GM19025 (cell line): ENCODE results near the gene EBF4.
A peak's percentile ranks its signal among the peaks of the same experiment; 100 is the strongest.

Source experiments
- ATAC-seq: cut with Tn5 transposase; IDR thresholded peaks from one replicate; pipeline ENCODE4 v1.9.1; 2021; ENCODE audit warnings: mild to moderate bottlenecking, low read depth, moderate library complexity; ENCODE audit not compliant: unreplicated experiment

Gene EBF4

GRCh38 chr20:2692036-2692885 is at the start of gene EBF4:
Gene EBF4, plus strand, starts transcription at chr20:2692780. Its CDS starts 866 bp downstream, at chr20:2693646.
- ATAC-seq: no peak

GRCh38 chr20:2643708-2644107 is 48.9 kb upstream of the EBF4 start:
- no peak for ATAC-seq

- peak; percentile 84 for ATAC-seq
Measured at GRCh38 chr20:2651772-2652723, 40.5 kb upstream of the EBF4 start, which contains the start of gene NOP56. Gene NOP56, plus strand, starts transcription at chr20:2652632. Its CDS starts 29 bp downstream, at chr20:2652661.

GRCh38 chr20:2652724-2653555 is 39.6 kb upstream of the EBF4 start:
- ATAC-seq: peak; percentile 40

- no peak for ATAC-seq
Measured at GRCh38 chr20:2653556-2654383, 38.8 kb upstream of the EBF4 start.

GRCh38 chr20:2654384-2654822 is 38.2 kb upstream of the EBF4 start:
- no peak for ATAC-seq

GRCh38 chr20:2654831-2655230 is 37.7 kb upstream of the EBF4 start:
- no peak for ATAC-seq

GRCh38 chr20:2655331-2656116 is 37.1 kb upstream of the EBF4 start:
- ATAC-seq: no peak

- no peak for ATAC-seq
Measured at GRCh38 chr20:2656471-2657117, 36.0 kb upstream of the EBF4 start.

- ATAC-seq: no peak
Measured at GRCh38 chr20:2657241-2657640, 35.3 kb upstream of the EBF4 start.

- no peak for ATAC-seq
Measured at GRCh38 chr20:2657674-2658073, 34.9 kb upstream of the EBF4 start.

GRCh38 chr20:2658414-2659354 is 33.9 kb upstream of the EBF4 start:
- ATAC-seq: no peak

GRCh38 chr20:2659547-2659946 is 33.0 kb upstream of the EBF4 start:
- ATAC-seq: no peak

- ATAC-seq: no peak
Measured at GRCh38 chr20:2663364-2663886, 29.2 kb upstream of the EBF4 start.

GRCh38 chr20:2663887-2664719 is 28.5 kb upstream of the EBF4 start, which contains the start of gene IDH3B:
Gene IDH3B, minus strand, starts transcription at chr20:2664216. Its CDS starts 28 bp downstream, at chr20:2664188.
- peak; percentile 80 for ATAC-seq

GRCh38 chr20:2671977-2672376 is 20.6 kb upstream of the EBF4 start:
- no peak for ATAC-seq
